GOT3 (cell line): Measurements from ENCODE around the gene IDH2.
"Not testable (repeated sequence)": the region's sequence is repeated elsewhere in the genome, so short reads cannot be mapped to it uniquely, and the experiment has no call there.

Experiments used
- DNase-seq: peaks from one replicate; lab custom pipeline; 2025; ENCODE audit warnings: mixed read lengths; lab: John Stamatoyannopoulos, UW

Gene IDH2

GRCh38 chr15:90101969-90102890 is at the start of gene IDH2:
IDH2 (minus strand) TSS chr15:90102468; CDS start chr15:90102390, 78 bp downstream.
- peak; percentile 45 for DNase-seq

- not testable (repeated sequence) for DNase-seq
These were observed 48.3 kb upstream of the IDH2 start for GRCh38 chr15:90150551-90150950.

GRCh38 chr15:90149609-90150340 is 47.5 kb upstream of the IDH2 start:
- DNase-seq = no peak

GRCh38 chr15:90146198-90146761 is 44.0 kb upstream of the IDH2 start:
- DNase-seq = not testable (repeated sequence)

GRCh38 chr15:90145761-90146160 is 43.5 kb upstream of the IDH2 start:
- no peak for DNase-seq

- DNase-seq = no peak
These were observed 43.0 kb upstream of the IDH2 start for GRCh38 chr15:90145259-90145658.

- no peak for DNase-seq
These were observed 40.9 kb upstream of the IDH2 start for GRCh38 chr15:90143166-90143655.

GRCh38 chr15:90142216-90143165 is 40.2 kb upstream of the IDH2 start:
- DNase-seq = no peak

GRCh38 chr15:90141646-90142045 is 39.4 kb upstream of the IDH2 start:
- DNase-seq = no peak

GRCh38 chr15:90139549-90139948 is 37.3 kb upstream of the IDH2 start:
- not testable (repeated sequence) for DNase-seq

GRCh38 chr15:90138071-90138833 is 36.0 kb upstream of the IDH2 start:
- no peak for DNase-seq

- DNase-seq = no peak
These were observed 30.2 kb upstream of the IDH2 start for GRCh38 chr15:90132437-90132836.

- DNase-seq = no peak
These were observed 29.6 kb upstream of the IDH2 start for GRCh38 chr15:90131848-90132247.

- DNase-seq = no peak
These were observed 28.0 kb upstream of the IDH2 start for GRCh38 chr15:90130291-90130690.

- no peak for DNase-seq
These were observed 24.5 kb upstream of the IDH2 start for GRCh38 chr15:90126596-90127435.

- DNase-seq = no peak
These were observed 23.8 kb upstream of the IDH2 start for GRCh38 chr15:90126022-90126421.

- DNase-seq = no peak
These were observed 22.2 kb upstream of the IDH2 start for GRCh38 chr15:90124507-90124906.

- no peak for DNase-seq
These were observed 18.8 kb upstream of the IDH2 start for GRCh38 chr15:90121086-90121485.

- no peak for DNase-seq
These were observed 17.1 kb upstream of the IDH2 start for GRCh38 chr15:90119367-90119766.

- no peak for DNase-seq
These were observed 13.5 kb upstream of the IDH2 start for GRCh38 chr15:90115783-90116182.
